ENCODE measurements around the gene KRTAP4-6. TPM values are rescaled to one million over a fixed set of nuclear protein-coding genes. Genes with fewer than 3 reads are reported as not detected.
"Not testable (repeated sequence)": the region's sequence is repeated elsewhere in the genome, so short reads cannot be mapped to it uniquely, and the experiment has no call there.

KRTAP4-6 gene
- total RNA-seq, 4 donors from 2014 or later: not detected

DNA sequence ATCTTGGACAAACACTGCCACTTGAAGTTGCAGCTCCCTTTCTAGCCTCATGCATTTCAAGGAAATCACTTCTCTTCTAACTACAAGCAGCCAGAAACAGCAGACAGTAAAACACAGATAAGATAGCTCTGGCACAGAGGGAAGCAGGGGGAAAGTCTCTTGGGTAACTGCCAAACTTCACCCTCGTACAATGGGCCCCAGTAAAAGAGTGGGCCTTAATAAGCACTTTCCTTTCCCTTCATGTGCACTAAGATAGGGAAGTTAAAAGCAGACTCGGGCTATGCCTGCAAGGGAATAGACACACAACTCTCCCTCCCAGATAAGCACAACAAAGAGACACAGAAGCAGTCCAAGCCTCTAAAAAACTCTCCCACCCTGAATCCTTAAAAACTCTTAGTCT is 13.5 kb upstream of the KRTAP4-6 start:
- TF ChIP-seq, protein P1, sequence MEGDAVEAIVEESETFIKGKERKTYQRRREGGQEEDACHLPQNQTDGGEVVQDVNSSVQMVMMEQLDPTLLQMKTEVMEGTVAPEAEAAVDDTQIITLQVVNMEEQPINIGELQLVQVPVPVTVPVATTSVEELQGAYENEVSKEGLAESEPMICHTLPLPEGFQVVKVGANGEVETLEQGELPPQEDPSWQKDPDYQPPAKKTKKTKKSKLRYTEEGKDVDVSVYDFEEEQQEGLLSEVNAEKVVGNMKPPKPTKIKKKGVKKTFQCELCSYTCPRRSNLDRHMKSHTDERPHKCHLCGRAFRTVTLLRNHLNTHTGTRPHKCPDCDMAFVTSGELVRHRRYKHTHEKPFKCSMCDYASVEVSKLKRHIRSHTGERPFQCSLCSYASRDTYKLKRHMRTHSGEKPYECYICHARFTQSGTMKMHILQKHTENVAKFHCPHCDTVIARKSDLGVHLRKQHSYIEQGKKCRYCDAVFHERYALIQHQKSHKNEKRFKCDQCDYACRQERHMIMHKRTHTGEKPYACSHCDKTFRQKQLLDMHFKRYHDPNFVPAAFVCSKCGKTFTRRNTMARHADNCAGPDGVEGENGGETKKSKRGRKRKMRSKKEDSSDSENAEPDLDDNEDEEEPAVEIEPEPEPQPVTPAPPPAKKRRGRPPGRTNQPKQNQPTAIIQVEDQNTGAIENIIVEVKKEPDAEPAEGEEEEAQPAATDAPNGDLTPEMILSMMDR (IDR thresholded peaks at IDR 0.05): no peak
- ATAC-seq (ENCODE audit: low FRiP score): no peak
- DNase-seq (ENCODE audit: low spot score): no peak

DNA sequence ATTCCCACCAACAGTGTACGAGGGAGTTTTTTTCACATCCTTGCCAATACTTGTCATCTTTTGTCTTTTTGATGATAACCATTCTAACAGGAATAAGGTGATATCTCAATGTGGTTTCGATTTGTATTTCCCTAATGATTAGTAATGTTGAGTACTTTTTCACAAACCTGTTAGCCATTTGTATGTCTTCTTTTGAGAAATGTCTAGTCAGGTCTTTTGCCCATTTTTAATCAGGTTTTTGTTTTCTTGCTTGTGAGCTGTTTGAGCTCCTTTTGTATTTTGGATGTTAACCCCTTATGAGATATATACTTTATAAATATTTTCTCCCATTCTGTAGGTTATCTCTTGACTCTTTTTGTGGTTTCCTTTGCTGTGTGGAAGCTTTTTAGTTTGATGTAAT is 11.2 kb upstream of the KRTAP4-6 start:
- TF ChIP-seq, protein P1 (IDR thresholded peaks at IDR 0.05): no peak
- DNase-seq (ENCODE audit: low spot score) (no peak), ATAC-seq (ENCODE audit: low FRiP score) (no peak)

DNA sequence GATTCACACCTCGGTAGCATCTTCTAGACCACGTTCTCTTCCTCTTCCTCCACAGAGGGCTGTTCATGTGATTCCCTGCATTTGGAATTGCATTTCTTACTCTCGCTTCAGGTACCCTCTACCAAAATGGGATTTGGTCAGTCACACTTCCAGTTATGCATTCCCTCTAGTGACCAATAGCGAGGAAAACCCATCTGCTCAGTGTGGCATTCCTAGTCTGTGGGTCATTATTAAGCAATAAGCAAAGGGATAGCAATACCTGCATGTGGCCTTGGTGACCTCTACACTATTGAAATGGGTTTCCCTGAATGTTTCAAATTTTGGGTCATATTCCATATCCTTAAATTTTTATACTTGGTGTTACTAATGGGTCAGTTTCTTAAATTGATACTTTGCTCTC is 9.7 kb upstream of the KRTAP4-6 start:
- ATAC-seq (ENCODE audit: low FRiP score): no peak
- TF ChIP-seq, protein P1 (IDR thresholded peaks at IDR 0.05): no peak

DNA sequence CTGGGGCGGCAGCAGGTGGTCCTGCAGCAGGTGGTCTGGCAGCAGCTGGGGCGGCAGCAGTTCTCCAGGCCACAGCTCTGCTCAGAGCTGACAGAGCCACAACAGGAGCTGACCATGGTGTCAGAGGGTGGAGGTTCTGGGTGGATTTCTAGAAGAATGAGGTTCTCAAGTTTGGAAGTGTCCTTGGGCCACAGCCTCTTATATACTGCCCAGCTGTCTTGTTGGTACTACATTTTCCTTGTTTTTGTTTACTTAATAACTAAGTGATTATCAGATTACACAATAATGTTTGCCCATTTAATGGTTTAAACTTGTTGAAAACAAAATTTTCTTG is 9.3 kb upstream of the KRTAP4-6 start, which contains the start of gene KRTAP4-5:
Gene KRTAP4-5, minus strand, starts transcription at position 174 of the 334 bp plus-strand sequence. Its CDS starts 58 bp downstream, at position 116.
- TF ChIP-seq, protein P1 (IDR thresholded peaks at IDR 0.05): no peak
- no peak for ATAC-seq (ENCODE audit: low FRiP score)
- DNase-seq (ENCODE audit: low spot score): no peak

More for the DNA sequence above, 9.7 kb upstream of the KRTAP4-6 start:
- no peak for DNase-seq (ENCODE audit: low spot score)

DNA sequence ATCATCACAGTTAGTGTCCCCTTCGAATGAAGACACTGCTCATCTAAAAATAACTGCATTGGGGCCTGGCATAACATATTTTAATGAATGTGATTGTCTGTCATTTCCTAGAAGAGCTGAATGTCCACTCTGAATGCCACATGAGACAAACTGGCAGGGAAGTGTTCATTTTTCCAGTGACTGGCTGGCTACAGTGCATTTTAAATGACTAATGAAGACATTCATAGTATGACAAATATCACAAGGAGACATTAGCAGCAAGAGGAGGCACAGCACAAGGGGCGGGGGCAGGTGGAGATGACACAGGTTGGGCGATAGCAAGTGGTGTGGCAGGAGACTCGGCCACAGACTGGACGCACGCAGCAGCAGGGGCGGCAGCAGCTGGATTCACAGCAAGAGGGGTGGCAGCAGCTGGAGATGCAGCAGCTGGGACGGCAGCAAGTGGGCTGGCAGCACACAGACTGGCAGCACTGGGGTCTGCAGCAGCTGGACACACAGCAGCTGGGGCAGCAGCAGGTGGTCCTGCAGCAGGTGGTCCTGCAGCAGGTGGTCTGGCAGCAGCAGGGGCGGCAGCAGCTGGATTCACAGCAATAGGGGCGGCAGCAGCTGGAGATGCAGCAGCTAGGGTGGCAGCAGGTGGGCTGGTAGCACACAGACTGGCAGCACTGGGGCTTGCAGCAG is 8.8 kb upstream of the KRTAP4-6 start:
- not testable (repeated sequence) for DNase-seq (ENCODE audit: low spot score)

DNA sequence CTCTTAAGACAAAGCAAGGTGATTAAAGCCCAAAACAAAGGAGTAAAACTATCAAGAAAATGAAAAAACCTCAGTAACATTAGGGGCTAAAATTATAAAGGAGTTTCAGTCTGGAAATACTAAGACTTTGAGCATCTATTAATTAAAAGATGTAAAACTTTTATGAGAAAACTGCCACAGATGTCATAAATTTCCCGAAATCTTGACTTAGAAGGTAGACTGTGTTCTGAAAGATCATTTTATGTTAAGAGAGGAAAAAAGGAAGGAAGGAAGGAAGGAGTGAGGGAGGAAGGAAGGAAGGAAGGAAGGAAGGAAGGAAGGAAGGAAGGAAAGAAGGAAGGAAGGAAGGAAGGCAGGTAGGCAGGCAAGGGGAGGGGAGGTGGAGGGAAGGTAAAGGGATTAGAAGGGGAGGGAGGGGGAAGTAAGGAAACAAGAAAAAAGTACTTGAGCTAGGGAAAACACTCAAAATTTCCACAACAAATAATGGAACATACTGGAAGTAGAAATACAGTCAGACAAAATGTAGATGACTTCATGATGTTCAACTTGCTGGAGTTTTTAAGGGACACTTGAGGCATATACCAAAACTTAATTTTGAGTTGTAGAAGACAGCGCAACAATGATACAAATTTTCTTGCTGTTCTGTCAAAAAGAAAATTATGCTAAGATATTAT is 7.3 kb upstream of the KRTAP4-6 start:
- TF ChIP-seq, protein P1 (IDR thresholded peaks at IDR 0.05): no peak
- no peak for ATAC-seq (ENCODE audit: low FRiP score)
- no peak for DNase-seq (ENCODE audit: low spot score)

More for the DNA sequence above, 8.8 kb upstream of the KRTAP4-6 start:
- not testable (repeated sequence) for ATAC-seq (ENCODE audit: low FRiP score)

DNA sequence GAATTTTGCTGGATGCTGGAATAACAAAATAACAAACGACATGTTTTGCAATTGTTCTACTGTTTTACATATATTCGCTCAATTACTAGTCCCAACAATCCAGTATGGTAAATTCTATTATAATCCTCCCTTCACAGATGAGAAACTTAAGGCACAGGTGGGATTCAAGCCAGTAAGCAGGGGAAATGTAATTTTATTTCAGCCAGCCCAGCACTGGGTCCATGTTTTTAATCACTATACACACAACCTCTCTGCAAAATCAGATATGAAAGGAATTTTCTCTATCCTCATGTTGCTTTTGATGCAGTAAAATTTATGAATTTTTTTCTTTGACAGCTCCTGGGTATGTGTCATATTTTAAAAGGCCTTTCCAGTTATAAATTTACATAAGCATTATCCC is 4.9 kb upstream of the KRTAP4-6 start:
- TF ChIP-seq, protein P1 (IDR thresholded peaks at IDR 0.05): no peak
- ATAC-seq (ENCODE audit: low FRiP score) (no peak), DNase-seq (ENCODE audit: low spot score) (no peak)

All from omental fat pad (tissue), 4 donors.